HG02763 (cell line): ENCODE data around the gene BLACAT1.
"Not testable (repeated sequence)": the region's sequence is repeated elsewhere in the genome, so short reads cannot be mapped to it uniquely, and the experiment has no call there.

ENCODE experiments used
- ATAC-seq: cut with Tn5 transposase; IDR thresholded peaks from one replicate; pipeline ENCODE4 v1.9.1; 2021; ENCODE audit warnings: mild to moderate bottlenecking, moderate library complexity; ENCODE audit not compliant: unreplicated experiment

BLACAT1 gene

DNA sequence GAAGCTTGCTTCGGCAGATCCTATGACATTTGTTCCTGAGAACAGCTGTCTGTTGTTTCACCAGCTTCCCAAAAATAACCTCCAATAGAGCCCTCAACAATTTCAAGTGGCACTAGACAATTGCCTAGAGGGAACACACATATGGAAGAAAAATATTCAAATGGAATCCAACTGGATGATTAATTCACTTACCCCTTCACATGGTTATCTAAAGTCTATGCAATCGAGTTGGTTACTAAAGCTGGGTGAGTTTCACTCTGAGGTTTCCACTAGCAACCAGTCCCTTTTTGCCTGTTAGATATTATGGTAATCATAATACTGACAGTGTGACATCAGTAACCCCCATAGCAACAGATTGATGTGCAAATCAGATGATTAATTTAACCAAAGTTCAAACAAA is 34.0 kb downstream of the BLACAT1 start, which contains the start of gene LEMD1:
Gene LEMD1 (minus strand): TSS at position 259 of the 400 bp plus-strand sequence. CDS start 1,520 bp downstream, outside the sequence.
- ATAC-seq: no peak

DNA sequence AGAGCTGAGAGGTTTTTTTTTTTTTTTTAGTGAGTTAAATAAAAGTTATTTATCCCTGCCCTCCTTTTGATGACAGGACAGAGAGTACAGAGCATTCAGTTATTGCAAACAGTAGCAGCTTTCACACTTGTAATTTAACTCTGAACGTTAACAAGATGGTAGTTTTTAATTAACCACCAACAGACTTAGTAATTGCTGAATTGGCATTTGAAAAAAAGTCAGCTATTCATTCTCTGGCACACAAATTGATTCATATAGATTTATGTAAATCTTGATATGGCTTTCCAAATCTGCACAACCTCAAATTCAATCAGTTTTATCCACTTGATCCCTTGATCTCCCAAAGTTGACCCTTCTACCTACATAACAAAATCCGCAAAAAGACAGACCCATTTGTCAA is 34.9 kb downstream of the BLACAT1 start:
- ATAC-seq: no peak

DNA sequence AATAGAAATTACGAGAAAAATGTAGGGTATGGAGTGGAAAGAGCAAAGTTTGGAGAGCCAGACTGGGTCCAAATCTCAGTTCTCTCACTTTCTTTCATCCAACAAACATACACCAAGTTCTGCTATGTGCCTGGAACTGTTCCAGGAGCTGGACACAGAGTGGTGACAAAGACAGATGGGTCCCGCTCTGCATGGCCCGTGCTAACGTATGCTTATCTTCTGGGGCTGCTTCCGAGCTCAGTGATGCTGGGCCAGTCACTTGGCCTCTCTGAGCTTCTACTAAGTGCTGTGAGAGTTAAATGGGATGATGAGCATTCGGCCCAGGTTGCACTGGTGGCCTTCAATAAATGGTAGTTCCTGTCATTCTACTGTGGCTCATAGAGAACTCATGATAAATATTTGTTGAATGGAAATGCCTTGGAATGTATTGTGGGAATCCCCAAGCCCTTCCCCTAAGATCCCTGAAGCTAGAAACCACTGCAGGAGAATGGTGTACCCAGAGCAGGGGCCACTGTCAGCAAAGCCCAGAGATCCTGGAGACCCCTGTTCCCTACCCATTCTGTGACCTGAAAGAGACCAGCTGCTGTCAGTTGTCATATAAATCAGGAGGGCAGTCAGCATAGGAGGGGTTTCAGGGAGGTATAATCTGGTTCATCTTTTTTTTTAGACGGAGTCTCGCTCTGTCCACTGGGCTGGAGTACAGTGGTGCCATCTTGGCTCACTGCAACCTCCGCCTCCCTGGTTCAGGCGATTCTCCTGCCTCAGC is 37.8 kb downstream of the BLACAT1 start:
- ATAC-seq: no peak

DNA sequence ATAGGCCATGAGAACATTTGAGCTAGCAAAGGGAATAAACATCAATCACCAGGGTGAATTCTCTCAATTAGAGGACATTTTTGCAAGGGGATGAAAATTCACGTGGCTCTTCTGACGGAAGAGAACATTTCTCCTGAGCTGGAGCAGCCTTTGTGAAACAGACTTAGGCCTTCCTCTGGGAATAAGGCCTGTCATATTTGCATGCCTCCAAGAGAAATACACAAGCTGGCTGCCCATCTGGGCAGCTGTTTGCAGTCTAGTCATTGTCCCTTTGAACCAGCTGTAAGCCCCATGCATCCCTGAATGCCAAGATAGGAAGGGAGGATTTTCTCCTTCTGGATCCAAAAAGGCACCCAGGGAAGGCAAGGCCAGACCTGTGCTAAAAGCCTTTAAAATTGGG is 39.5 kb downstream of the BLACAT1 start:
- no peak for ATAC-seq

DNA sequence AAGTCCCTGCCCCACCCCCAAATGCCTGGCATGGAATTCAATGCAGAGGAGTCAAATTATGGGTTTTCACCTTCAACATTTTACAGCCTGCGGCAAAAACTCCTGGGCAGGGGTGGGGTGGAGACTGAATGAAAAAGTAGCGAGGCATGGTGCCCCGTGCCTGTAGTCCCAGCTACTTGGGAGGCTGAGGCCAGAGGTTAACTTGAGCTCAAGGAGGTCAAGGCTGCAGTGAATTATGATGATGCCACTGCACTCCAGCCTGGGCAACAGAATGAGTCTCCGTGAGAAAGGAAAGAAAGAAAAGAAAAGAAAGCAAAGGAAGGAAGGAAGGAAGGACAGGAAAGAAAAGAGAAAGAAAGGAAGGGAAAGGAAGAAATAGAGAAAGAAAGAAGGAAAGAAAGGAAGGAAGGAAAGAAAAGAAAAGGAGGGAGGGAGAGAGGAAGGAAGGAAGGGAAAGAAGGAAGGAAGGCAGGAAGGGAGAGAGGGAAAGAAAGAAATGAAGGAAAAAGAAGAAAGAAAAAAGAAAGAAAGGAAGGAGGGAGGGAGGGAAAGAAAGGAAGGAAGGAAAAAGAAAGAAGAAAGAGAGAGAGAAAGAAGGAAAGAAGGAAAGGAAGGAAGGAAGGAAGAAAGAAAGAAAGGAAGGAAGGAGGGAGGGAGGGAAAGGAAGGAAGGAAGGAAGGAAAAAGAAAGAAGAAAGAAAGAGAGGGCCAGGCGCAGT is 45.1 kb downstream of the BLACAT1 start:
- ATAC-seq: no peak

DNA sequence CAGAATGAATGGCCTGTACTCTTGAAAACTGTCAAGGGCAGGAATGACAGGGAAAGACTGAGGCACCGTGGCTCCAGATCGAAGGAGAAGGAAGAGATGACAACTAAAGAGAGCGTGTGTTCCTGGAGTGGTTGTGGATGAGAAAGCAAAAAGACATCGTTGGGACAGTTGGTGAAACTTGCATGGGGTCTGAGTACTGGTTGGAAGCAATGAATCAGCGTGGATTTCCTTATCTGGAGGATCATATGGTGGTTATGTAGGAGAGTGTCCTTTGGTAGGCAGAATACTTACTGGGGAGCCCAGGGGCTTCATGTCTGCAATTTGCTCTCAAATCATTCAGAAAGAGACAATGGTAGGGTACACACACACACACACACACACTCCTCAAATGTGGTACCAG is 47.9 kb downstream of the BLACAT1 start:
- ATAC-seq: no peak

DNA sequence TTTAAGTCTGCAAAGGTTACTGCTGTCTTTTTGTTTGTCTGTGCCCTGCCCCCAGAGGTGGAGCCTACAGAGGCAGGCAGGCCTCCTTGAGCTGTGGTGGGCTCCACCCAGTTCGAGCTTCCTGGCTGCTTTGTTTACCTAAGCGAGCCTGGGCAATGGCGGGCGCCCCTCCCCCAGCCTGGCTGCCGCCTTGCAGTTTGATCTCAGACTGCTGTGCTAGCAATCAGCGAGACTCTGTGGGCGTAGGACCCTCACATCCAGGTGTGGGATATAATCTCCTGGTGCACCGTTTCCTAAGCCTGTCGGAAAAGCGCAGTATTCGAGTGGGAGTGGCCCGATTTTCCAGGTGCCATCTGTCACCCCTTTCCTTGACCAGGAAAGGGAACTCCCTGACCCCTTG is 49.6 kb downstream of the BLACAT1 start:
- not testable (repeated sequence) for ATAC-seq
